NCI-H345 treated with DMSO at 0.1 percent for 48 hours (cell line): ENCODE data around the gene NCKAP1.
"Not testable (repeated sequence)": the region's sequence is repeated elsewhere in the genome, so short reads cannot be mapped to it uniquely, and the experiment has no call there.

Source experiments
- DNase-seq: peaks from one replicate; lab custom pipeline; 2025; ENCODE audit not compliant: unreplicated experiment; lab: John Stamatoyannopoulos, UW

Gene NCKAP1

DNA sequence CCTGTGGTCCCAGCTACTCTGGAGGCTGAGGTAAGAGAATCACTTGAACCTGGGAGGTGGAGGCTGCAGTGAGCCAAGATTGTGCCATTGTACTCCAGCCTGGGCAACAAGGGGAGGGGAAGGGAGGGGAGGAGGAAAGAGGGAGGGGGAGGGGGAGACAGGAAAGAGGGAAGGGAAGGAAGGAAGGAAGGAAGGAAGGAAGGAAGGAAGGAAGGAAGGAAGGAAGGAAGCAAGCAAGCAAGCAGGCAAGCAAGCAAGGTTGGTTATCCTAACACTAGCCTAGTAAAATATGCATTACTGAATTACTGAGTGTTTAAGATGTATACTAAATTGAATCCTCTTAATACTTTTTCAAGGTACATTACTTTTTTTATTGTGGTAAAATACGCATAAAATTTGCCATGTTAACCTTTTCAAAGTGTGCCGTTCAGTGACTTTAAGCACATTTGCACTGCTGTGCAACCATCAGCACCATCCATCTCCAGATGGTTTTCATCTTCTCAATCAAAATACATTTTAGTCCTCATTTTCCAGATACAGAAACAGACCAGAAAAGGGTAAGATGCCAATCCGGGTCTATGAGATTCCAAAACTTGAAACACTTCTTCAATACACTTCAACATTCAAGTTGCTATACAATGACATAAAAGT is 28.9 kb downstream of the NCKAP1 start:
- no peak for DNase-seq

DNA sequence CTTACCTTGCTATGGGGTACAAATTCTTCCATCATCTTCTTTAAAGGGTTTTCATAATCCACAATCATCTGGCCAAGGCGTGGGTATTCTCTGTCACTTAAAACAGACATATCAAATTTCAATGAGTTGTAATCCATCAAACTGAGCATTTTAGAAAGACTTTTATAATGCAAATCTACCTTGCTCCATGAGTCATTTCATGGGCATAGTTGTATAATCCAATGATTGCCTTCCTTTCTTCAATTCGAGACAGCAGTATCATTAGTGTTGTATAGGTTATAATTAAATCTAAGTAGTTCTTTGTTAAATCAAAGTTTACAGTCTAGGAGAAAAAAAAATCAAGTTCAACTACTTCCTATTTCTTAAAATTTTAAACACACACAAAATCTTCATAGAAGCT is 36.3 kb downstream of the NCKAP1 start:
- DNase-seq = no peak

- no peak for DNase-seq
Observed at GRCh38 chr2:183000846-183001245, 37.4 kb downstream of the NCKAP1 start.

- no peak for DNase-seq
Observed at GRCh38 chr2:182999348-183000028, 38.8 kb downstream of the NCKAP1 start.

DNA sequence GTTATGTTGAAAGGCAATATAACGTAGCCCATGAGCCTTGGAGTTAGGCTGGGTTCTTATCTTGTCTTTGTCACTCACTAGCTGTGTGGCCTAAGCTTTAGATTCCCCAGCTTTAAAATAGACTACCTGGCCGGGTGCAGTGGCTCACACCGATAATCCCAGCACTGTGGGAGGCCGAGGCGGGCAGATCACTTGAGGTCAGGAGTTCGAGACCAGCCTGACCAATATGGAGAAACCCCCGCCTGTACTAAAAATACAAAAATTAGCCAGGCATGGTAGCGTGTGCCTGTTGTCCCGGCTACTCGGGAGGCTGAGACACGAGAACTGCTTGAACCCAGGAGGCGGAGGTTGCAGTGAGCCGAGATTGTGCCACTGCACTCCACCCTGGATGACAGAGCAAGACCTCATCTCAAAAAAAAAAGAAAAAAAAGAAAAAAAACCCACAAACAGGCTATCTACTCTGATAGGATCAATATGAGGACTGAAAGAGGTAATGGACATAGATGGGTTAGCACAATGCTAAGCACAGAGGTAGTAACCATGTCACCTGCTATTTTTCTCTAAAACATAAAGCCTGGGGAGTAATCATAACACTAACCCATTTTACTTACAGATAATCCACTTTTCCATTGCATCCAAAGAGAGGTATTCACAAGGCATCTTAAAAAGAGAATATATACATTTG is 43.9 kb downstream of the NCKAP1 start:
- no peak for DNase-seq

DNA sequence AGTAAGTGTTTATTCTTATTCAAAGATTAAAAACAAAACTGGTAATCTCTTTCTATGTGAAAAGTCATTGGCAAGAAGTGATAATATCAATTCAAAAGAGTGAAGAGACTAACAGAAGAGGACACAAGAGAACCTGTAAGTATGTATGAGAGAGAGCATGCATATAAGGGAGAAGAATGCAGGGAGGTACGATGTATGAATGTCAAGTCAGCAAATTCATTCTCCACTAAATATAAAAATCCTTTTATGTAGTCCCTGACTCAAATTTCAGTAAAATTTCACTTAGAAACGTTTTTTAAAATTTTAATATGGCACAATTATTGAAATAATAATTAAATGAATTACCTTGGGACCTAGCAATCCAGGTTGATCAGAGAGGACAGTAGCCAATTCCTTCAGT is 55.3 kb downstream of the NCKAP1 start:
- DNase-seq = no peak

GRCh38 chr2:182981475-182981874 is 56.8 kb downstream of the NCKAP1 start:
- not testable (repeated sequence) for DNase-seq

GRCh38 chr2:182980652-182981051 is 57.6 kb downstream of the NCKAP1 start:
- no peak for DNase-seq

GRCh38 chr2:182980115-182980514 is 58.1 kb downstream of the NCKAP1 start:
- peak; percentile 70 for DNase-seq

DNA sequence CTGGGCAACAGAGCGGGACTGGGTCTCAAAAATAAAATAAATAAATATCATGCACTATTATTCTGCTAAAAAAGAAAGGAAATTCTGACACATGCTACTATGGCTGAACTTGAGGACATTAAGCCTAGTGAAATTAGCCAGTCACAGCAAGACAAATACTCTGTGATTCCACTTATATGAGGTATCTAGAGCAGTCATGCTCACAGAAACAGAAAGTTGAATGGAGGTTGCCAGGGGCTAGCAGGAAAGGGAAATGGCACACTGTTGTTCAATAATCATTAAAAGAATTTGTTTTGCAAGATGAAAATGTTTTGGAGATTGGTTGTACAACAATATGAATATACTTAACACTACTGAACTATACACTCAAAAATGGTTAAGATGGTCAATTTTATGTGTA is 60.8 kb downstream of the NCKAP1 start:
- DNase-seq = no peak

GRCh38 chr2:182973441-182974352 is 64.6 kb downstream of the NCKAP1 start:
- DNase-seq = no peak

DNA sequence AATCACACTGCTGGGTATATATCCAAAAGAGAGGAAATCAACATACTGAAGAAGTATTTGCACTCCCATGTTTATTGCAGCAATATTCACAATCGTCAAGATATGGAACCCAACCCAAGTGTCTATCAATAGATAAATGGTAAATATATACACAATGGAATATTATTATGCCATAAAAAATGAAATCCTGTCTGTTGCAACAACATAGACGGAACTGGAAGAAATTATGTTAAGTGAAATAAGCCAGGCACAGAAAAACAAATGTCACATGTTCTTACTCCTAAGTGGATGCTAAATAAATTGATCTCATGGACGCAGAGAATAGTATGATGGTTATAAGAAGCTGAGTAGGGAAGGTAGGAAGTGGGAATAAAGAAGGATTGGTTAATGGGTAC is 65.7 kb downstream of the NCKAP1 start:
- no peak for DNase-seq

DNA sequence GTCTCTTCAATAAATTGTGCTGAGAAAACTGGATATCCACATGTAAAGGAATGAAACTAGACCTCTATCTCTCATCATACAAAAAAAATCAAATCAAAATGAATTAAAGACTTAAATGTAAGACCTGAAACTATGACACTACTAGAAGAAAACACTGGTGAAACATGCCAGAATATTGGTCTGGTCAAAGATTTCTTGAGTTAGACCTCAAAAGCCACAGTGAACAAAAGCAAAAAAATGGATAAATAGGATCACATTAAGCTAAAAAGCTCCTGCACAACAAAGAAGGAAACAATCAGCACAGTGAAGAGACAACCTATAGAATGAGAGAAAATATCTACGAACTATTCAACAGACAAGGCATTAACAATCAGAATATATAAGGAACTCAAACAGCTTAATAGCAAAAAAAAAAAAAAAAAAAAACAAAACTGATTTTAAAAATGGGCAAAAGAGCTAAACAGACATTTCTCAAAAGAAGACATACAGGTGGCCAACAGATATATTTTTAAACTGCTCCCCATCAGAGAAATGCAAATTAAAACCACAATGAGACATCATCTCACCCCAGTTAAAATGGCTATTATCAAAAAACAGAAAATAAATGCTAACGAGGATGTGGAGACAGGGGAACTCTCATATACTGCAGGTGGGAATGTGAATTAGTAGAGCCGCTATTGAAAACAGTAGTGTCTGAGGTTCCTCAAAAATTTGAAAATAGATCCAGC is 66.3 kb downstream of the NCKAP1 start:
- DNase-seq = no peak

DNA sequence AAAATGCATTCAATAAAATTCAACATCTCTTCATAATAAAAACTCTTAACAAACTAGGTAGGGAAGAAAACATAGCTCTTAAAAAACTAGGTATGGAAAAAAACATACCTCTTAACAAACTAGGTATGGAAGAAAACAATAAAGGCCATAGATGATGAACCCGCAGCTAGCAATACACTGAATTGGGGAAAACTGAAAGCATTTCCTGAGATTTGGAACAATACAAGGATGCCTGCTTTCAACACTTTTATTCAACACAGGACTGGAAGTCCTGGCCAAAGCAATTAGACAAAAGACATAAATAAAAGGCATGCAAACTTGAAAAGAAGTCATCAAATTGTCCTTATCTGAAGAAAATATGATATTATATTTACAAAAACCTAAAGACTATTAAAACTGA is 67.8 kb downstream of the NCKAP1 start:
- DNase-seq = no peak

DNA sequence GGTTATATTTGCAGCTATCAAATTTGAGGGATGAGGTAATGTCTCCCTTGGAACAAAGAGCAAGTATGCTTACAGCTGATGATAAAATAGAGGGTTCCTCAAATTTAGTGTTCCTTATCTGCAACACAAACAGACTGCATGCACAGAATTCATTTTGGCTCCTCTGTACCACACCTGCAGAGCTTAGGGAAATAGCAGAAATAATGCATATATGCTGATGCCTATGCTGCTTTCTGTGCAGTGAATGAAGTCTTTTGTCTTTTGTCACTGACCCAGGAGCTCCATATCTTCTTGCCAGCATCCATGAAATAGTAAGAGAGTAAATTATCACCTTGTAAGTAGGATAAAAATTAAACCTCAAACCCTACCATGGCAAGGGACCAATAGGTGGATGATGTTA is 69.8 kb downstream of the NCKAP1 start:
- DNase-seq = no peak

DNA sequence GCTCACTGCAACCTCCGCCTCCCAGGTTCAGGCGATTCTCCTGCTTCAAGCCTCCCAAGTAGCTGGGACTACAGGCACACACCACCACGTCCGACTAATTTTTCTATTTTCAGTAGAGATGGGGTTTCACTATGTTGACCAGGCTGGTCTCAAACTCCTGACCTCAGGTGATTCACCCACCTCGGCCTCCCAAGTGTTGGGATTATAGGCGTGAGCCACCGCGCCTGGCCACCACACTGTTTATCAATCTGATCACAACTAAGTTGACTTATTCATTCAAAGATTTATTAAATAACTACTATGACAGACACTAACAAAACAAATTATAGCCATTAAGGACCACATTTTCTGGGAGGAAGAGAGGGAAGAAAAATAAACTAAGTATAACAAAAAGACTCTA is 71.9 kb downstream of the NCKAP1 start:
- not testable (repeated sequence) for DNase-seq

- no peak for DNase-seq
Observed at GRCh38 chr2:182962641-182963040, 75.6 kb downstream of the NCKAP1 start.

- DNase-seq = not testable (repeated sequence)
Observed at GRCh38 chr2:182960869-182961268, 77.4 kb downstream of the NCKAP1 start.

- no peak for DNase-seq
Observed at GRCh38 chr2:182954789-182955188, 83.5 kb downstream of the NCKAP1 start.

GRCh38 chr2:182952741-182953450 is 85.4 kb downstream of the NCKAP1 start:
- DNase-seq = no peak
